Measurements from ENCODE around the gene ZSCAN18. TPM values are rescaled to one million over a fixed set of nuclear protein-coding genes. Genes with fewer than 3 reads are reported as not detected.
A peak's percentile ranks its signal among the peaks of the same experiment; 100 is the strongest.

Gene ZSCAN18
- total and polyA plus RNA-seq, 4 donors = 22.1 to 123 (median 53.0) TPM

GRCh38 chr19:58134244-58134643 is 36.2 kb upstream of the ZSCAN18 start:
- Histone ChIP-seq H3K9ac (ENCODE audit: insufficient read depth in 1 of 2, low read length in 2 of 2) (no peak overlapping the region), H3K36me3 (ENCODE audit: control insufficient read depth in 4 of 4, insufficient read depth in 4 of 4, low read length in 4 of 4) (peaks cover 31 to 75% (median 71%) of the 10 kb centered on the region in 4 donors), H3K4me1 (ENCODE audit: control insufficient read depth in 5 of 5, insufficient read depth in 5 of 5, low read length in 5 of 5) (no peaks in the 10 kb centered on the region), H3K9me3 (ENCODE audit: control insufficient read depth in 4 of 4, insufficient read depth in 3 of 4, low read length in 3 of 4) (peaks cover 40 to 59% (median 42%) of the 10 kb centered on the region in 4 donors), H3K27ac (ENCODE audit: low read depth in 1 of 2, low read length in 1 of 2) (no peak overlapping the region), H3K27me3 (ENCODE audit: control insufficient read depth in 3 of 3, insufficient read depth in 3 of 3, low read length in 2 of 3) (no peaks in the 10 kb centered on the region), H3K4me3 (no peak overlapping the region)
- no peak for DNase-seq
- no peak for ATAC-seq (ENCODE audit: insufficient read depth, low FRiP score)
- WGBS, 2 donors = 95 to 98% methylated on average over 1 of the region's 1 CpG
- no peak for TF ChIP-seq CTCF (IDR thresholded peaks at IDR 0.05; ENCODE audit: control extremely low read depth, extremely low read depth)

GRCh38 chr19:58129284-58129683 is 31.3 kb upstream of the ZSCAN18 start:
- peaks cover 47 to 78% (median 74%) of the 10 kb centered on the region in 4 donors for H3K9me3 ChIP-seq (ENCODE audit: control insufficient read depth in 4 of 4, insufficient read depth in 3 of 4, low read length in 3 of 4)
- WGBS, 2 donors = 97 to 99% methylated on average over 3 of the region's 3 CpGs
- peak overlapping the region; percentile 5 for H3K4me3 ChIP-seq
- no peak for TF ChIP-seq CTCF (IDR thresholded peaks at IDR 0.05; ENCODE audit: control extremely low read depth, extremely low read depth)
- DNase-seq (no peak), ATAC-seq (ENCODE audit: insufficient read depth, low FRiP score) (no peak)
- no peaks in the 10 kb centered on the region for H3K27me3 ChIP-seq (ENCODE audit: control insufficient read depth in 3 of 3, insufficient read depth in 3 of 3, low read length in 2 of 3)
- no peak overlapping the region for H3K27ac ChIP-seq (ENCODE audit: low read depth in 1 of 2, low read length in 1 of 2)
- H3K9ac ChIP-seq (ENCODE audit: insufficient read depth in 1 of 2, low read length in 2 of 2) = no peak overlapping the region
- no peaks in the 10 kb centered on the region for H3K4me1 ChIP-seq (ENCODE audit: control insufficient read depth in 5 of 5, insufficient read depth in 5 of 5, low read length in 5 of 5)
- peaks cover 29 to 73% (median 62%) of the 10 kb centered on the region in 4 donors for H3K36me3 ChIP-seq (ENCODE audit: control insufficient read depth in 4 of 4, insufficient read depth in 4 of 4, low read length in 4 of 4)

GRCh38 chr19:58128041-58128685 is 30.1 kb upstream of the ZSCAN18 start:
- peaks cover 42 to 77% (median 76%) of the 10 kb centered on the region in 4 donors for H3K9me3 ChIP-seq (ENCODE audit: control insufficient read depth in 4 of 4, insufficient read depth in 3 of 4, low read length in 3 of 4)
- H3K9ac ChIP-seq (ENCODE audit: insufficient read depth in 1 of 2, low read length in 2 of 2) = no peak overlapping the region
- 97% methylated on average over 12 of the region's 12 CpGs for WGBS, 2 donors
- DNase-seq = no peak
- H3K36me3 ChIP-seq (ENCODE audit: control insufficient read depth in 4 of 4, insufficient read depth in 4 of 4, low read length in 4 of 4) = peaks cover 27 to 62% (median 54%) of the 10 kb centered on the region in 4 donors
- no peak overlapping the region for H3K27ac ChIP-seq (ENCODE audit: low read depth in 1 of 2, low read length in 1 of 2)
- TF ChIP-seq CTCF (IDR thresholded peaks at IDR 0.05; ENCODE audit: control extremely low read depth, extremely low read depth) = no peak
- no peak overlapping the region for H3K4me3 ChIP-seq
- H3K27me3 ChIP-seq (ENCODE audit: control insufficient read depth in 3 of 3, insufficient read depth in 3 of 3, low read length in 2 of 3) = no peaks in the 10 kb centered on the region
- H3K4me1 ChIP-seq (ENCODE audit: control insufficient read depth in 5 of 5, insufficient read depth in 5 of 5, low read length in 5 of 5) = no peaks in the 10 kb centered on the region
- ATAC-seq (ENCODE audit: insufficient read depth, low FRiP score) = no peak

All from lung (tissue), 12 donors.